Duodenal mucosa (tissue), 2 donors: Measurements from ENCODE around the gene MSRB3.

Experiments used
- H3K27ac ChIP-seq: one replicate; pipeline ENCODE4 v1.7.0; 2013; ENCODE audit warnings: low read depth, low read length
- H3K27me3 ChIP-seq, 2 donors: one replicate each; pipeline ENCODE4 v1.7.0; 2013; ENCODE audit warnings: low read length in 2 of 2, control low read depth in 1 of 2; ENCODE audit not compliant: insufficient read depth in 2 of 2, control insufficient read depth in 1 of 2
- H3K36me3 ChIP-seq, 2 donors: one replicate each; pipeline ENCODE4 v1.7.0; 2013; ENCODE audit warnings: low read length in 2 of 2, control low read depth in 1 of 2; ENCODE audit not compliant: insufficient read depth in 2 of 2, control insufficient read depth in 1 of 2
- H3K4me1 ChIP-seq, 2 donors: one replicate each; pipeline ENCODE4 v1.7.0; 2013; ENCODE audit warnings: low read length in 2 of 2, control low read depth in 1 of 2; ENCODE audit not compliant: insufficient read depth in 2 of 2, control insufficient read depth in 1 of 2
- H3K4me3 ChIP-seq, 2 donors: one replicate each; pipeline ENCODE4 v1.7.0; 2013; ENCODE audit warnings: low read length in 2 of 2, low read depth in 1 of 2
- H3K9ac ChIP-seq, 2 donors: one replicate each; pipeline ENCODE4 v1.7.0; 2013; ENCODE audit warnings: low read length in 2 of 2, low read depth in 1 of 2
- H3K9me3 ChIP-seq, 2 donors: one replicate each; pipeline ENCODE4 v1.7.0; 2013; ENCODE audit warnings: low read length in 2 of 2, control low read depth in 1 of 2; ENCODE audit not compliant: control insufficient read depth in 1 of 2

The MSRB3 gene

DNA sequence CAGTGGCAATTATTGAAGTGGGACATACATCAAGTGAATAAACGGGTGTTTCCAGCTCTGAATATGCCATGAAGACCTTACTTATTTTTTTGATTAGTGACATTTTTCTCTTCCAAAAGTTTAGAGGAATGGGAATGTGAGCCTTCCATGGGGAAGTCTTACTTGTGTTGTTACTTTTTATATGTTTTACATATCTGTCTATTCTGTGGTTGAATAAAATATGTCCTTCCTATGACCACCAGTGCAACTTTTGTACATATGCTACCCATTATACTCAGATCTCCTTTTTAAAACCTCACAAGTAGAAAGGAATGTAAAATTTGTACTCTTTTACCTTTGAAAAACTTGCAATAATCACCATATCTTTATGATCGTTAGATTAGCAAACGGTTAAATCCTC is 132.7 kb downstream of the MSRB3 start:
- H3K4me3 ChIP-seq, result peak overlapping the region in 1 of 2 donors; percentile 16
- no peak overlapping the region for H3K9ac ChIP-seq
- H3K27me3 ChIP-seq, result no peaks in the 10 kb centered on the region
- no peaks in the 10 kb centered on the region for H3K9me3 ChIP-seq
- H3K27ac ChIP-seq, result no peak overlapping the region
- H3K4me1 ChIP-seq, result peaks cover 4 to 19% of the 10 kb centered on the region in 2 donors
- no peaks in the 10 kb centered on the region for H3K36me3 ChIP-seq

- Histone ChIP-seq H3K9ac (no peak overlapping the region), H3K4me3 (no peak overlapping the region), H3K4me1 (peaks cover 4 to 22% of the 10 kb centered on the region in 2 donors), H3K36me3 (no peaks in the 10 kb centered on the region), H3K27ac (no peak overlapping the region), H3K9me3 (no peaks in the 10 kb centered on the region), H3K27me3 (no peaks in the 10 kb centered on the region)
Measured at GRCh38 chr12:65414526-65414925, 136.0 kb downstream of the MSRB3 start.

- Histone ChIP-seq H3K9ac (no peak overlapping the region), H3K27ac (no peak overlapping the region), H3K4me1 (peaks cover 4 to 18% of the 10 kb centered on the region in 2 donors), H3K4me3 (no peak overlapping the region), H3K9me3 (peaks cover 0 to 2% of the 10 kb centered on the region in 2 donors), H3K36me3 (no peaks in the 10 kb centered on the region), H3K27me3 (no peaks in the 10 kb centered on the region)
Measured at GRCh38 chr12:65415826-65416225, 137.3 kb downstream of the MSRB3 start.

DNA sequence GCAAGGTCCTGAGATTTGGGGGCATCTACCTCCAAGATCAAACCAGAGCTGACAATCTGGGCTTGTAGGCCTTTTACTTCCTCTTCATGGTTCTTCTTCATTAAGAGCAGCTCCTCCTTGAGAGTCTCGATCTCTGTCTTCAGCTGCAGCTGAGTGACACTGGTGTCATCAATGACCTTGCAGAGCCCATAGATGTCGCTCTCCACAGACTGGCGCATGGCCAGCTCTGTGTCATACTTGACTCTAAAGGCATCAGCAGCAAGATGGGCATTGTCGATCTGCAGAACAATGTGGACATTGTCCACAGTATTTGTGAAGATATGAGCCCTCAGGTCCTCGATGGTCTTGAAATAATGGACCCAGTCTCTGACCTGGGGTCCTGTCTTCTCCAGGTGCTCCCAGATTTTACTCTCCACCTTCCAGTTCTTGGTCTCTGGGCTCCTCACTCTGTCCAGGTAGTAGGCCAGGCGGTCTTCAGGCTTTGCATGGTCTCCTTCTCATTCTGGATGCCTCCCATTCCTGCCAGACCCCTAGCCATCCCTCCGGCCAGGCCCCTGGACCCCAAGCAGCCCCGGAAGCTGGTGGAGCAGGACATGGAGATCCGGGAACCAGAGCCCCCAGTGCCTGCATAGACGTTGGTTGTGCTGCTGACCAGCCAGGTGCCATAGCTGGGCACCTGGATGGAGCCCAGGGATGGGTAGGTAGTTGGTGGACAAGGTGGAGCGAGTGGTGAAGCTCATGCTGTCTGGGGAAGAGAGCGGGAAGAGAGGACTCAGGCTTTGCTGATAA is 141.0 kb downstream of the MSRB3 start:
- H3K27me3 ChIP-seq, result no peaks in the 10 kb centered on the region
- H3K4me1 ChIP-seq, result peaks cover 0 to 12% of the 10 kb centered on the region in 2 donors
- H3K27ac ChIP-seq, result no peak overlapping the region
- no peaks in the 10 kb centered on the region for H3K36me3 ChIP-seq
- peaks cover 6 to 8% of the 10 kb centered on the region in 2 donors for H3K9me3 ChIP-seq
- H3K9ac ChIP-seq, result no peak overlapping the region
- no peak overlapping the region for H3K4me3 ChIP-seq

- peaks cover 0 to 5% of the 10 kb centered on the region in 2 donors for H3K4me1 ChIP-seq
- peaks cover 6 to 8% of the 10 kb centered on the region in 2 donors for H3K9me3 ChIP-seq
- H3K36me3 ChIP-seq, result no peaks in the 10 kb centered on the region
- H3K9ac ChIP-seq, result no peak overlapping the region
- H3K27ac ChIP-seq, result no peak overlapping the region
- H3K27me3 ChIP-seq, result no peaks in the 10 kb centered on the region
- no peak overlapping the region for H3K4me3 ChIP-seq
Measured at GRCh38 chr12:65420941-65421340, 142.5 kb downstream of the MSRB3 start.

DNA sequence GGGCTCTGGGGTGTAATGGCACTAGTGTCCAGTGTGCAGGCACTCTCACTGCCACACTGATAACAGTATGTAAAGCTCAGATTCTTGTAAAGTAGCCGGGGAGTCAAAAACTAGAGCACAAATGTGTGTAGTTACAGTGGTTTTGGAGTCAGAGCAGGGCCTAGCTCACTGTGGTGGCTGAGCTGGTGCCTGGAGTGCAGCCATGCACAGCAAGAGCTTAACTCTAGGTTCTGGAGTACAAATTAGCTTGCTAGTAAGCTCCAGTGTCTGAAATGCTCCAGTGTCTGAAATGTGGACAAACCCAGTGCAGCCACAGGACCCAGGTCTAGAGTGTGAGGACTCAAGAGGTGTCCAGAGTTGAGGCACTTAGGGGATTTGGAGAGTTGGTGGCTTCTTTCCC is 149.2 kb downstream of the MSRB3 start:
- Histone ChIP-seq H3K27me3 (no peaks in the 10 kb centered on the region), H3K4me3 (no peak overlapping the region)

GRCh38 chr12:65430006-65430405 is 151.5 kb downstream of the MSRB3 start:
- Histone ChIP-seq H3K9ac (no peak overlapping the region), H3K4me1 (no peaks in the 10 kb centered on the region), H3K27me3 (no peaks in the 10 kb centered on the region), H3K4me3 (no peak overlapping the region), H3K36me3 (no peaks in the 10 kb centered on the region), H3K9me3 (no peaks in the 10 kb centered on the region), H3K27ac (no peak overlapping the region)

More for the DNA sequence above, 149.2 kb downstream of the MSRB3 start:
- Histone ChIP-seq H3K27ac (no peak overlapping the region), H3K36me3 (no peaks in the 10 kb centered on the region), H3K9ac (no peak overlapping the region), H3K9me3 (no peaks in the 10 kb centered on the region), H3K4me1 (no peaks in the 10 kb centered on the region)

GRCh38 chr12:65430571-65431306 is 152.3 kb downstream of the MSRB3 start:
- Histone ChIP-seq H3K27ac (no peak overlapping the region), H3K9me3 (no peaks in the 10 kb centered on the region), H3K4me1 (no peaks in the 10 kb centered on the region), H3K9ac (no peak overlapping the region), H3K4me3 (no peak overlapping the region), H3K27me3 (no peaks in the 10 kb centered on the region), H3K36me3 (no peaks in the 10 kb centered on the region)

- H3K9ac ChIP-seq, result no peak overlapping the region
- no peak overlapping the region for H3K27ac ChIP-seq
- H3K4me1 ChIP-seq, result no peaks in the 10 kb centered on the region
- H3K4me3 ChIP-seq, result no peak overlapping the region
- H3K27me3 ChIP-seq, result no peaks in the 10 kb centered on the region
- H3K9me3 ChIP-seq, result no peaks in the 10 kb centered on the region
- no peaks in the 10 kb centered on the region for H3K36me3 ChIP-seq
Measured at GRCh38 chr12:65432114-65432513, 153.6 kb downstream of the MSRB3 start.

- Histone ChIP-seq H3K27ac (no peak overlapping the region), H3K36me3 (no peaks in the 10 kb centered on the region), H3K9ac (no peak overlapping the region), H3K4me3 (no peak overlapping the region), H3K27me3 (no peaks in the 10 kb centered on the region), H3K4me1 (no peaks in the 10 kb centered on the region), H3K9me3 (no peaks in the 10 kb centered on the region)
Measured at GRCh38 chr12:65432651-65433050, 154.2 kb downstream of the MSRB3 start.
